Mesenchymal stem cell (in vitro differentiated cells and primary cell): ENCODE results near the gene GBA2.

Source experiments
- DNase-seq: peaks from one replicate; pipeline ENCODE4 v3.0.0-alpha.2; 2013
- H2AFZ ChIP-seq: one replicate; pipeline ENCODE4 v1.6.1; 2013; ENCODE audit warnings: low read depth, mild to moderate bottlenecking, control low read depth, inconsistent platforms, low read length, moderate library complexity
- H2AK5ac ChIP-seq: 2 replicates; pipeline ENCODE4 v1.6.1; 2013; ENCODE audit warnings: low read length, moderate library complexity, mild to moderate bottlenecking, inconsistent platforms; ENCODE audit not compliant: severe bottlenecking
- H2BK120ac ChIP-seq: one replicate; pipeline ENCODE4 v1.6.1; 2013; ENCODE audit warnings: low read depth, mild to moderate bottlenecking, inconsistent platforms, low read length, moderate library complexity
- H2BK12ac ChIP-seq, 2 experiments: one replicate each; pipeline ENCODE4 v1.6.1; 2013; ENCODE audit warnings: inconsistent platforms in 2 of 2, low read length in 2 of 2, mild to moderate bottlenecking in 2 of 2, moderate library complexity in 2 of 2, control low read depth in 1 of 2
- H2BK15ac ChIP-seq: one replicate; pipeline ENCODE4 v1.6.1; 2013; ENCODE audit warnings: mild to moderate bottlenecking, low read depth, inconsistent platforms; ENCODE audit not compliant: poor library complexity, severe bottlenecking
- H2BK5ac ChIP-seq: 2 replicates; pipeline ENCODE4 v1.6.1; 2013; ENCODE audit warnings: low read depth, mild to moderate bottlenecking, low read length, control low read depth, inconsistent platforms; ENCODE audit not compliant: poor library complexity, severe bottlenecking
- H3K14ac ChIP-seq, 2 experiments: one replicate each; pipeline ENCODE4 v1.6.1; 2013; ENCODE audit warnings: inconsistent platforms in 2 of 2, low read length in 2 of 2, control low read depth in 1 of 2, mild to moderate bottlenecking in 1 of 2, moderate library complexity in 1 of 2
- H3K18ac ChIP-seq, 2 experiments: one replicate each; pipeline ENCODE4 v1.6.1; 2013; ENCODE audit warnings: inconsistent platforms in 2 of 2, low read length in 2 of 2, control low read depth in 1 of 2, low read depth in 1 of 2, mild to moderate bottlenecking in 1 of 2
- H3K23ac ChIP-seq, 2 experiments: one replicate each; pipeline ENCODE4 v1.6.1; 2013; ENCODE audit warnings: inconsistent platforms in 2 of 2, low read length in 2 of 2, mild to moderate bottlenecking in 2 of 2, moderate library complexity in 2 of 2, control low read depth in 1 of 2
- H3K27ac ChIP-seq: 2 replicates; pipeline ENCODE4 v1.5.1; 2013; ENCODE audit warnings: mild to moderate bottlenecking, moderate library complexity, low read length, control low read depth, inconsistent platforms; ENCODE audit not compliant: poor library complexity, severe bottlenecking
- H3K27me3 ChIP-seq, 2 experiments: 2 replicates each; pipeline versions ENCODE4 v1.6.1 to v1.7.0; 2013; ENCODE audit warnings: low read length in 2 of 2, mild to moderate bottlenecking in 2 of 2, moderate library complexity in 2 of 2, control low read depth in 1 of 2, inconsistent platforms in 1 of 2; ENCODE audit not compliant: control insufficient read depth in 1 of 2, insufficient read depth in 1 of 2
- H3K36me3 ChIP-seq, 2 experiments: 2 replicates each; pipeline versions ENCODE4 v1.6.1 to v1.7.0; 2013; ENCODE audit warnings: low read length in 2 of 2, control low read depth in 1 of 2, inconsistent platforms in 1 of 2, low read depth in 1 of 2, mild to moderate bottlenecking in 1 of 2; ENCODE audit not compliant: insufficient read depth in 2 of 2, control insufficient read depth in 1 of 2
- H3K4ac ChIP-seq, 2 experiments: one replicate each; pipeline ENCODE4 v1.6.1; 2013; ENCODE audit warnings: inconsistent platforms in 2 of 2, low read length in 2 of 2, mild to moderate bottlenecking in 2 of 2, moderate library complexity in 2 of 2, control low read depth in 1 of 2, low read depth in 1 of 2
- H3K4me1 ChIP-seq: 2 replicates; pipeline ENCODE4 v1.6.1; 2013; ENCODE audit warnings: low read depth, low read length, control low read depth; ENCODE audit not compliant: control insufficient read depth, insufficient read depth
- H3K4me2 ChIP-seq: 2 replicates; pipeline ENCODE4 v1.6.1; 2013; ENCODE audit warnings: low read length, mild to moderate bottlenecking, inconsistent platforms; ENCODE audit not compliant: poor library complexity, severe bottlenecking
- H3K4me3 ChIP-seq, 2 experiments: 2 replicates each; pipeline versions ENCODE4 v1.5.1 to v1.7.0; 2013; ENCODE audit warnings: low read length in 2 of 2, mild to moderate bottlenecking in 2 of 2, control low read depth in 1 of 2, low read depth in 1 of 2; ENCODE audit not compliant: insufficient read depth in 1 of 2
- H3K79me1 ChIP-seq: replicated peaks from 2 replicates; pipeline ENCODE4 v1.6.1; 2013; ENCODE audit warnings: mild to moderate bottlenecking, control low read depth, low read length, inconsistent platforms; ENCODE audit not compliant: poor library complexity, severe bottlenecking
- H3K9ac ChIP-seq: 2 replicates; pipeline ENCODE4 v1.7.0; 2013; ENCODE audit warnings: mild to moderate bottlenecking, low read length, moderate library complexity
- H3K9me3 ChIP-seq: 2 replicates; pipeline ENCODE4 v1.7.0; 2013; ENCODE audit warnings: mild to moderate bottlenecking, low read length; ENCODE audit not compliant: control insufficient read depth
- H4K8ac ChIP-seq: one replicate; pipeline ENCODE4 v1.6.1; 2013; ENCODE audit warnings: inconsistent platforms, mild to moderate bottlenecking, low read length, moderate library complexity
- H4K91ac ChIP-seq: one replicate; pipeline ENCODE4 v1.6.1; 2013; ENCODE audit warnings: mild to moderate bottlenecking, low read length, inconsistent platforms
- WGBS: methylation state at CpG from one replicate; pipeline ENCODE4 v1.1.7; 2013; ENCODE audit warnings: mixed read lengths; 5-methylcytosine and 5-hydroxymethylcytosine counted together

Gene GBA2

GRCh38 chr9:35741740-35742139 is 7.3 kb downstream of the GBA2 start:
- Histone ChIP-seq H2BK15ac (no peak overlapping the region), H3K27ac (no peak overlapping the region), H2AFZ (no peak overlapping the region), H2BK120ac (no peak overlapping the region), H4K91ac (no peak overlapping the region), H3K36me3 (peaks cover 65 to 81% of the 10 kb centered on the region in 2 experiments), H3K4me3 (no peak overlapping the region), H2BK5ac (no peak overlapping the region), H3K4me2 (no peak overlapping the region), H4K8ac (no peak overlapping the region), H3K18ac (no peak overlapping the region), H3K4ac (no peak overlapping the region), H3K79me1 (peaks cover 37% of the 10 kb centered on the region), H2AK5ac (no peak overlapping the region), H3K4me1 (peaks cover 2% of the 10 kb centered on the region), H3K9me3 (no peaks in the 10 kb centered on the region), H3K23ac (no peak overlapping the region), H2BK12ac (no peak overlapping the region), H3K9ac (no peak overlapping the region), H3K27me3 (no peaks in the 10 kb centered on the region), H3K14ac (no peak overlapping the region)
- 96% methylated on average over 7 of the region's 7 CpGs for WGBS
- no peak for DNase-seq

- no peak overlapping the region for H4K91ac ChIP-seq
- H3K4me2 ChIP-seq = no peak overlapping the region
- no peak overlapping the region for H3K23ac ChIP-seq
- H4K8ac ChIP-seq = no peak overlapping the region
- H2BK15ac ChIP-seq = no peak overlapping the region
- H3K79me1 ChIP-seq = peaks cover 40% of the 10 kb centered on the region
- no peak for DNase-seq
- H3K27ac ChIP-seq = no peak overlapping the region
- H2BK5ac ChIP-seq = no peak overlapping the region
- no peak overlapping the region for H3K14ac ChIP-seq
- no peak overlapping the region for H2AK5ac ChIP-seq
- H2BK12ac ChIP-seq = no peak overlapping the region
- H3K9me3 ChIP-seq = no peaks in the 10 kb centered on the region
- no peak overlapping the region for H2BK120ac ChIP-seq
- H3K36me3 ChIP-seq = peaks cover 75 to 92% of the 10 kb centered on the region in 2 experiments
- H3K4me1 ChIP-seq = peaks cover 3% of the 10 kb centered on the region
- no peak overlapping the region for H2AFZ ChIP-seq
- H3K27me3 ChIP-seq = no peaks in the 10 kb centered on the region
- H3K9ac ChIP-seq = no peak overlapping the region
- no peak overlapping the region for H3K18ac ChIP-seq
- H3K4me3 ChIP-seq = no peak overlapping the region
- no peak overlapping the region for H3K4ac ChIP-seq
- 93% methylated on average over 5 of the region's 6 CpGs for WGBS
Observed at GRCh38 chr9:35740243-35740642, 8.8 kb downstream of the GBA2 start.

GRCh38 chr9:35738924-35739323 is 10.1 kb downstream of the GBA2 start:
- DNase-seq = no peak
- H4K91ac ChIP-seq = no peak overlapping the region
- H3K79me1 ChIP-seq = peaks cover 38% of the 10 kb centered on the region
- H3K9me3 ChIP-seq = no peaks in the 10 kb centered on the region
- H2AFZ ChIP-seq = no peak overlapping the region
- no peak overlapping the region for H2AK5ac ChIP-seq
- WGBS = 98% methylated on average over 6 of the region's 7 CpGs
- H3K27me3 ChIP-seq = no peaks in the 10 kb centered on the region
- H3K27ac ChIP-seq = no peak overlapping the region
- H2BK5ac ChIP-seq = no peak overlapping the region
- H3K4me2 ChIP-seq = no peak overlapping the region
- H3K9ac ChIP-seq = no peak overlapping the region
- H2BK15ac ChIP-seq = no peak overlapping the region
- no peak overlapping the region for H2BK120ac ChIP-seq
- no peak overlapping the region for H4K8ac ChIP-seq
- no peak overlapping the region for H3K23ac ChIP-seq
- H3K4me1 ChIP-seq = peaks cover 4% of the 10 kb centered on the region
- no peak overlapping the region for H3K18ac ChIP-seq
- no peak overlapping the region for H2BK12ac ChIP-seq
- H3K14ac ChIP-seq = no peak overlapping the region
- no peak overlapping the region for H3K4ac ChIP-seq
- H3K36me3 ChIP-seq = peaks cover 71 to 94% of the 10 kb centered on the region in 2 experiments
- no peak overlapping the region for H3K4me3 ChIP-seq

GRCh38 chr9:35738186-35738585 is 10.8 kb downstream of the GBA2 start:
- no peaks in the 10 kb centered on the region for H3K27me3 ChIP-seq
- H2AFZ ChIP-seq = no peak overlapping the region
- H3K4ac ChIP-seq = no peak overlapping the region
- H3K4me1 ChIP-seq = peaks cover 5% of the 10 kb centered on the region
- no peak overlapping the region for H3K9ac ChIP-seq
- no peak overlapping the region for H3K4me2 ChIP-seq
- H2AK5ac ChIP-seq = no peak overlapping the region
- H3K36me3 ChIP-seq = peaks cover 67 to 86% of the 10 kb centered on the region in 2 experiments
- H2BK5ac ChIP-seq = no peak overlapping the region
- no peak overlapping the region for H3K23ac ChIP-seq
- no peak overlapping the region for H2BK12ac ChIP-seq
- no peak overlapping the region for H2BK15ac ChIP-seq
- H2BK120ac ChIP-seq = no peak overlapping the region
- no peak overlapping the region for H3K18ac ChIP-seq
- no peak overlapping the region for H4K91ac ChIP-seq
- H4K8ac ChIP-seq = no peak overlapping the region
- H3K4me3 ChIP-seq = no peak overlapping the region
- H3K9me3 ChIP-seq = no peaks in the 10 kb centered on the region
- DNase-seq = no peak
- WGBS = 94% methylated on average over 4 of the region's 4 CpGs
- no peak overlapping the region for H3K27ac ChIP-seq
- no peak overlapping the region for H3K14ac ChIP-seq
- peaks cover 35% of the 10 kb centered on the region for H3K79me1 ChIP-seq
